ENCODE measurements around the gene MSI2. TPM values are rescaled to one million over a fixed set of nuclear protein-coding genes. Genes with fewer than 3 reads are reported as not detected.

The MSI2 gene
- total RNA-seq, 4 donors from 2014 or later: 19.7 to 35.8 (median 22.4) TPM

- Histone ChIP-seq H3K4me1 (no peaks in the 10 kb centered on the region), H3K27ac (no peak overlapping the region), H3K27me3 (no peaks in the 10 kb centered on the region), H3K36me3 (no peaks in the 10 kb centered on the region), H3K4me3 (no peak overlapping the region), H3K9me3 (no peaks in the 10 kb centered on the region)
- no peak for DNase-seq (ENCODE audit: low spot score in 2 of 2)
- WGBS: 77% methylated on average over 3 of the region's 3 CpGs
- TF ChIP-seq POLR2A (IDR thresholded peaks at IDR 0.05) (no peak), CTCF (IDR thresholded peaks at IDR 0.05) (no peak), POLR2AphosphoS5 (IDR thresholded peaks at IDR 0.05) (no peak), EP300 (IDR thresholded peaks at IDR 0.05) (no peak)
Measured at GRCh38 chr17:57732062-57732461, 475.7 kb downstream of the MSI2 start.

- Histone ChIP-seq H3K27ac (no peak overlapping the region), H3K9me3 (no peaks in the 10 kb centered on the region), H3K4me1 (no peaks in the 10 kb centered on the region), H3K4me3 (no peak overlapping the region), H3K36me3 (no peaks in the 10 kb centered on the region), H3K27me3 (no peaks in the 10 kb centered on the region)
- TF ChIP-seq CTCF (IDR thresholded peaks at IDR 0.05): no peak
- no peak for TF ChIP-seq POLR2A (IDR thresholded peaks at IDR 0.05)
- no peak for TF ChIP-seq POLR2AphosphoS5 (IDR thresholded peaks at IDR 0.05)
- TF ChIP-seq EP300 (IDR thresholded peaks at IDR 0.05): no peak
- DNase-seq (ENCODE audit: low spot score in 2 of 2): no peak
- 94% methylated on average over 2 of the region's 2 CpGs for WGBS
Measured at GRCh38 chr17:57733085-57733484, 476.8 kb downstream of the MSI2 start.

Other genes with a start within 250 kb of the MSI2 start
- 10 to 100 TPM; 50.1 to 76.2 (median 56.4) TPM for gene AKAP1, start 171.3 kb upstream of the MSI2 start, total RNA-seq

Measured in suprapubic skin (tissue), 4 donors.